Neural progenitor cell (in vitro differentiated cells): ENCODE measurements around the gene NSFL1C. TPM values are rescaled to one million over a fixed set of nuclear protein-coding genes. Genes with fewer than 3 reads are reported as not detected.

ENCODE experiments used
- DNase-seq: peaks from one replicate; pipeline ENCODE4 v3.0.0-alpha.2; 2016; ENCODE audit warnings: low spot score
- H2AFZ ChIP-seq: fragments of 200-600 bp; sonication (generic); replicated peaks from 2 replicates; pipeline ENCODE4 v1.6.1; 2016; ENCODE audit warnings: antibody characterized with exemption
- H3F3A ChIP-seq: fragments of 200-600 bp; sonication (generic); 2 replicates; pipeline ENCODE4 v1.6.1; 2016; ENCODE audit warnings: antibody characterized with exemption, low read depth
- H3K27ac ChIP-seq: fragments of 200-600 bp; sonication (generic); 2 replicates; pipeline ENCODE4 v1.5.1; 2016; ENCODE audit warnings: mild to moderate bottlenecking
- H3K27me3 ChIP-seq: fragments of 200-600 bp; sonication (generic); 2 replicates; pipeline ENCODE4 v1.6.1; 2016; ENCODE audit warnings: mild to moderate bottlenecking, moderate library complexity
- H3K36me3 ChIP-seq: fragments of 200-600 bp; sonication (generic); 2 replicates; pipeline ENCODE4 v1.5.1; 2016
- H3K4me1 ChIP-seq: fragments of 200-600 bp; sonication (generic); 2 replicates; pipeline ENCODE4 v1.6.1; 2016; ENCODE audit warnings: mixed run types
- H3K4me2 ChIP-seq: fragments of 200-600 bp; sonication (generic); 2 replicates; pipeline ENCODE4 v1.6.1; 2016
- H3K4me3 ChIP-seq: fragments of 200-600 bp; sonication (generic); 2 replicates; pipeline ENCODE4 v1.5.1; 2016
- H3K79me2 ChIP-seq: fragments of 200-600 bp; sonication (generic); 2 replicates; pipeline ENCODE4 v1.6.1; 2016; ENCODE audit warnings: low read depth
- H3K9ac ChIP-seq: fragments of 200-600 bp; sonication (generic); 2 replicates; pipeline ENCODE4 v1.6.1; 2016
- H3K9me3 ChIP-seq: fragments of 200-600 bp; sonication (generic); 2 replicates; pipeline ENCODE4 v1.5.1; 2016; ENCODE audit warnings: low read depth
- H4K20me1 ChIP-seq: fragments of 200-600 bp; sonication (generic); 2 replicates; pipeline ENCODE4 v1.6.1; 2016; ENCODE audit warnings: low read depth
- H3K27ac Mint-ChIP-seq: 3 replicates; pipeline ENCODE4 v1.8.0; 2021; ENCODE audit warnings: mixed read lengths
- H3K27me3 Mint-ChIP-seq: 2 replicates; pipeline ENCODE4 v1.8.0; 2022; ENCODE audit warnings: low read depth, mild to moderate bottlenecking, inconsistent platforms, moderate library complexity, mixed read lengths; ENCODE audit not compliant: insufficient read depth
- H3K36me3 Mint-ChIP-seq: 3 replicates; pipeline ENCODE4 v1.8.0; 2021; ENCODE audit warnings: mixed read lengths
- H3K4me1 Mint-ChIP-seq: 3 replicates; pipeline ENCODE4 v1.8.0; 2021; ENCODE audit warnings: mixed read lengths
- H3K4me3 Mint-ChIP-seq: 3 replicates; pipeline ENCODE4 v1.8.0; 2021; ENCODE audit warnings: mild to moderate bottlenecking, moderate library complexity, mixed read lengths
- H3K9me3 Mint-ChIP-seq: 3 replicates; pipeline ENCODE4 v1.8.0; 2020; ENCODE audit warnings: mixed read lengths
- CTCF ChIP-seq: fragments of 200-600 bp; sonication (generic); IDR thresholded peaks from 2 replicates; pipeline ENCODE4 v1.5.1; 2017; ENCODE audit warnings: antibody characterized with exemption, mild to moderate bottlenecking
- EZH2 ChIP-seq: fragments of 200-600 bp; sonication (generic); IDR thresholded peaks from 2 replicates; pipeline ENCODE4 v1.6.1; 2017; ENCODE audit warnings: antibody characterized with exemption, mild to moderate bottlenecking, moderate library complexity
- EZH2phosphoT487 ChIP-seq: fragments of 200-600 bp; sonication (generic); IDR thresholded peaks from 2 replicates; pipeline ENCODE4 v1.6.1; 2017; ENCODE audit warnings: antibody characterized with exemption
- total RNA-seq: library from RNA; depleted of rRNA; stranded (reverse); fragments of >200 nt; gene quantifications from 2 replicates; pipeline ENCODE4 v1.2.3, GENCODE V29; 2015; ENCODE audit warnings: low replicate concordance

The NSFL1C gene
- total RNA-seq, 1 donor from 2014 or later = 30.5 TPM

GRCh38 chr20:1463971-1464570 is 2.6 kb downstream of the NSFL1C start:
- H3K4me3 ChIP-seq = no peak overlapping the region
- peaks cover 40% of the 10 kb centered on the region for H4K20me1 ChIP-seq
- no peak overlapping the region for H3K27ac ChIP-seq
- peaks cover 6% of the 10 kb centered on the region for H3K4me1 ChIP-seq
- peaks cover 35% of the 10 kb centered on the region for H3K79me2 ChIP-seq
- H3F3A ChIP-seq = no peaks in the 10 kb centered on the region
- no peaks in the 10 kb centered on the region for H3K9me3 ChIP-seq
- no peaks in the 10 kb centered on the region for H3K36me3 ChIP-seq
- Mint-ChIP-seq H3K36me3 (peaks cover 4% of the 10 kb centered on the region), H3K4me3 (no peak overlapping the region), H3K9me3 (no peaks in the 10 kb centered on the region), H3K27ac (no peak overlapping the region), H3K4me1 (peaks cover 21% of the 10 kb centered on the region), H3K27me3 (peaks cover 4% of the 10 kb centered on the region)
- no peak overlapping the region for H2AFZ ChIP-seq
- TF ChIP-seq CTCF (no peak), EZH2 (no peak), EZH2phosphoT487 (no peak)
- no peaks in the 10 kb centered on the region for H3K27me3 ChIP-seq
- no peak for DNase-seq
- H3K4me2 ChIP-seq = no peak overlapping the region
- no peak overlapping the region for H3K9ac ChIP-seq

DNA sequence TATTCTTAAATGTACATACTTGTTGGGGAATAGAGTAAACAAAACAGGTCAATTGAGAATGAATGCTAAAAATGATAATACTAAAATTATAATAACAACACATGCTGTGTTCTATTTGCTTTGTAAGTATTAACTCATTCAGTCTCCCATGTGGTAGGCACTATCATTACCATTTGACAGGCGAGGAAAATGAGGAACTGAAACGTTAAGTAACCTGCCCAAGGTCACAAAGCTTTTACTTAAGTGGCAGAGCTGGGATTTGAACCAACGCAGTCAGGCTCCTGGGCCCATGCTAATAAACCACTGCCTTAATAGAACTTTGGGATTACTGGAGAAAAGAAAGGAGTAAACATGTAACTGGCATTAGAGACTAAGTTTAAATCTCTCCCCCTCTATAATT is 3.8 kb downstream of the NSFL1C start:
- Histone ChIP-seq H3K9ac (no peak overlapping the region), H3K4me2 (no peak overlapping the region), H3K27ac (no peak overlapping the region), H3K4me1 (peaks cover 6% of the 10 kb centered on the region), H3K4me3 (no peak overlapping the region), H3F3A (no peaks in the 10 kb centered on the region), H4K20me1 (peaks cover 40% of the 10 kb centered on the region), H3K27me3 (no peaks in the 10 kb centered on the region), H3K36me3 (no peaks in the 10 kb centered on the region), H3K79me2 (peaks cover 35% of the 10 kb centered on the region), H2AFZ (no peak overlapping the region), H3K9me3 (no peaks in the 10 kb centered on the region)
- no peak for DNase-seq
- no peak overlapping the region for H3K27ac Mint-ChIP-seq
- H3K27me3 Mint-ChIP-seq = peaks cover 4% of the 10 kb centered on the region
- H3K4me3 Mint-ChIP-seq = no peak overlapping the region
- no peaks in the 10 kb centered on the region for H3K9me3 Mint-ChIP-seq
- peaks cover 6% of the 10 kb centered on the region for H3K36me3 Mint-ChIP-seq
- peaks cover 21% of the 10 kb centered on the region for H3K4me1 Mint-ChIP-seq
- TF ChIP-seq EZH2phosphoT487 (no peak), EZH2 (no peak), CTCF (no peak)

GRCh38 chr20:1462001-1462400 is 4.6 kb downstream of the NSFL1C start:
- Mint-ChIP-seq H3K27ac (no peak overlapping the region), H3K27me3 (peaks cover 4% of the 10 kb centered on the region), H3K36me3 (peaks cover 6% of the 10 kb centered on the region), H3K4me1 (peaks cover 13% of the 10 kb centered on the region), H3K4me3 (no peak overlapping the region), H3K9me3 (no peaks in the 10 kb centered on the region)
- Histone ChIP-seq H4K20me1 (peaks cover 40% of the 10 kb centered on the region), H2AFZ (no peak overlapping the region), H3F3A (no peaks in the 10 kb centered on the region), H3K27ac (no peak overlapping the region), H3K4me2 (no peak overlapping the region), H3K27me3 (no peaks in the 10 kb centered on the region), H3K36me3 (no peaks in the 10 kb centered on the region), H3K79me2 (peaks cover 35% of the 10 kb centered on the region), H3K4me3 (no peak overlapping the region), H3K9me3 (no peaks in the 10 kb centered on the region), H3K9ac (no peak overlapping the region), H3K4me1 (peaks cover 6% of the 10 kb centered on the region)
- no peak for TF ChIP-seq EZH2
- no peak for TF ChIP-seq CTCF
- no peak for TF ChIP-seq EZH2phosphoT487
- no peak for DNase-seq
